ENCODE data around the gene KANK2.
"Not testable (repeated sequence)": the region's sequence is repeated elsewhere in the genome, so short reads cannot be mapped to it uniquely, and the experiment has no call there.

The KANK2 gene

GRCh38 chr19:11196406-11197287 lies 698 bp downstream of the KANK2 start:
- DNase-seq (ENCODE audit: low read depth, low spot score) = no peak

DNA sequence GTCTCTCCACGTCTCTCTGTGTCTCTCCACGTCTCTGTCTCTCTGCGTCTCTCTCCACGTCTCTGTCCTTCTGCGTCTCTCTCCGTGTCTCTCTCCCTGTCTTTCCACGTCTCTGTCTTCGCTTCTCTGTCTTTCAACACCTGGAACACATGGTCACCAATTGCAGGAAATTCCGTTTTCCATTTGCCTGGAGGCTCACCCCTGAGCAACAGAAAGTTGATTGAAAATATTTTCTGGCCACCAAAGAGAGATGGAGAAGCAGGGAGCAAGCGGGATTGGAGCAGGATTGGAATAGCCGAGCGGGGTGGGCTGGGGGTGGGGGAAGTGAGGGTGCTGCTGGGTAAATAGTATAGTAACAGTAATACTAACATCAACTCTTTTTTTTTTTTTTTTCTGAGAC lies 1.7 kb downstream of the KANK2 start:
- no peak for DNase-seq (ENCODE audit: low read depth, low spot score)

- DNase-seq (ENCODE audit: low read depth, low spot score) = no peak
Observed at GRCh38 chr19:11194656-11195558, 2.4 kb downstream of the KANK2 start.

DNA sequence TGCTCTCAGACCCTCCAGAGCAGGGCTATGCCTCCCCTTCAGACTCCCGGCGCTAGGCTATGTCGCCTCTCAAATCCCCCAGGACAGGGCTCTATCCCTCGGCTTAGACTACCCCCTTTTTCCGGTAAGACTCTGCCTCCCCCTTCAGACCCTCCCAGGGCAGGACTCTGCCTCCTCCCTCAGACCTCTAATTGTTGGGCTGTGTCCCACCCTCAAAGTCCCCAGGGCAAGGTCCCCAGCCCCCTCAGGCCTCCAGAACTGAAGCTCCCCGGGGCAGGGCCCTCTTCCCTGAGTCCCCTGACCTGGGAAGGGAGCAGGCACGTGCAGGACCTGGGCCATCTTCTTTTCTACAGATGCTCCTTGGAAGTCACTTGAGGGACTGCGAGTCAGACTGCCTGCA lies 3.2 kb downstream of the KANK2 start:
- DNase-seq (ENCODE audit: low read depth, low spot score) = no peak

DNA sequence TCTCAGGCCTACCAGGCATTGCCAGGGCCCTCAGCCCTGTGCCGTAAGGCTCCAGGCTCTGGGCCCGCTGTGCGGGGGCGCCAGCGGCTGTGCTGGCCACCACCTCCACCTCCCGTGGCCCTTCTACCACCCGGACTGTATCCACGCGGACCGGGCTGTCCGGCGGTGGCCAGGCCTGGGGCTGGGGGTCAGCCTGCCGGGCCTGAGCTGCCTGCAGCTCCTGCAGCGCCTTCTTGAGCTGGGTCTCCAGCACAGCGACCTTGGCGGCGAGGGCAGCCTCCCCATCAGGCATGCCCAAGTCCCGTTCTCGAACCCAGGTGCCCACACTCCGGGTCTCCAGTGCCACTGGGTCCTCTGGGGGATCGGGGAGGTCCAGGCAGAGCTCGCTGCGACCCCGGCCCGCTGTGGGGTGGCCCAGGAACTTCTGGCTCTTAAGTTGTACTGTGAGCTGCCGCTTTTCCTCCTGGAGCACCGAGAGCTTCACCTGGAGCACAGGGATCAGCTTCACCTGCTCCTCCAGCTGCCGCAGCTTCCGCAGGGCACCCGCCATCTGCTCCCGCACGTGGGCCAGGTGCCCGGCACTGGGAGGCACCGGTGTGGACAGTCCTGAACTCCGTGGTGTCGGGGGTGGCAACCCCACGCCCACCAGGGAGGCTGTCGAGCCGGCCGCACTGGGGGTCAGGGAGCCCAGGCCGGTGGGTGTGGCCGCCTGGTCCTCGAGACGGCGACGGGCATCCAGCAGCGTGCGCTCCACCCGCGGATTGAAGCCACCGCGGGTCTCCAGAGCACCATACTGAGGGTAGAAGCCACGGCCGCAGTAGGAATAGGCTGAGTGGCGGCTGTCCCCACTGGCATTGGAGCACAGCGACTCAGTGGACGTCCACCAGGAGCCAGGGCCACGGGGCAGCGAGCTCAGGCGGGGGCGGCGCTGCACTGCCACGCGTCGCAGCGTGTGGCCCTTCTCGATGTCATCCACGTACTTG lies 4.1 kb downstream of the KANK2 start:
- DNase-seq (ENCODE audit: low read depth, low spot score) = no peak

DNA sequence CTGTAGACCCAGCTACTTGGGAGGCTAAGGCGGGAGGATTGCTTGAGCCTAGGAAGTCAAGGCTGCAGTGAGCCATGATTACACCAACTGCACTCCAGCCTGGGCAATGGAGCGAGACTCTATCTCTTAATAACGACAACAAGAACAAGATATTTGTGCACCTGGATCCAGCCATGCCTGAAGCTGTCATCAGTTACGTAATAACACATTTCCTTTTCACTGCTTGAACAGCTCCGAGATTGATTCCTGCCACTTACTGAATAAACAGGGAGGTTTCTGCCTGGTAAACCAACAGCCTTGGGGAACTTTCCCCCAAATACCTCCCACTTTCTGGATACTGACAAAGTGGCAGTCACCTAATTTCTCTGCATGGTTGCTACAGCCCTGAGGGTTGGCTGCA lies 5.4 kb downstream of the KANK2 start:
- no peak for DNase-seq (ENCODE audit: low read depth, low spot score)

DNA sequence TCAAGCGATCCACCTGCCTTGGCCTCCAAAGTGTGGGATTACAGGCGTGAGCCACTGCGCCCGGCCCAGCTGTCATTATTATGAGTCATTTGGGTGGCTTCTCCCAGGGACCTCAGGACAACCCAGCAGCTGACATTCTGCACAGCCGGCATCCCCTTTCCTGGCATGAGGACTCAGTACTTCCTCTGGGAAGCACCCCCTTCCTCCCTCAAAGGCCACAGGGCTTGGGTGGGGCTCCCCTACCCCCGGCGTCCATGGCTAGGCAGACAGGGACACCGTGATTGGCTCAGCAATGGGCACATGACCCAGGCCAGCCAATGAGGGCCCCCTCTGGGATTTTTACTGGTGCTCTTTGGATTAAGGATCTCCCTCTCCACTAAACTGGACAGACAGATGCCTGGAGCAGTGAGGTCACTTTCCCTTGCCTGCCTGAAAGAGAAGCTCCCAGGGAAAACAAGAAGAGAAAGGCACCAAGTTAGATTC lies 6.0 kb downstream of the KANK2 start:
- no peak for DNase-seq (ENCODE audit: low read depth, low spot score)

DNA sequence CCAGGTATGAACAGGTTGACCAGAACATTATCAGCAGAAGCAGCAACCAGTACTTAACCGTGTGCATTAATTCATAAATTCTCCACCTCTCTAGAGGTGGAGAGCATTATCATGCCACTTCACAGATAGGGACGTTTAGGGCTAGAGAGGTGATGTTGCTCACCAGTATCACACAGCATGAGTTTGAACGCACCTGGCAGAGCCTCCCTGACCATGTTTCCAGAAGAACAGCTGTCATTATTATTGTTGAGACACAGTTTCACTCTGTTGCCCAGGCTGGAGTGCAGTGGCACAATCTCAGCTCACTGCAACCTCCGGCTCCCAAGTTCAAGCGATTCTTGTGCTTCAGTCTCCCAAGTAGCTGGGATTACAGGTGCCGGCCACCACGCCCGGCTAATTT lies 6.8 kb downstream of the KANK2 start:
- no peak for DNase-seq (ENCODE audit: low read depth, low spot score)

DNA sequence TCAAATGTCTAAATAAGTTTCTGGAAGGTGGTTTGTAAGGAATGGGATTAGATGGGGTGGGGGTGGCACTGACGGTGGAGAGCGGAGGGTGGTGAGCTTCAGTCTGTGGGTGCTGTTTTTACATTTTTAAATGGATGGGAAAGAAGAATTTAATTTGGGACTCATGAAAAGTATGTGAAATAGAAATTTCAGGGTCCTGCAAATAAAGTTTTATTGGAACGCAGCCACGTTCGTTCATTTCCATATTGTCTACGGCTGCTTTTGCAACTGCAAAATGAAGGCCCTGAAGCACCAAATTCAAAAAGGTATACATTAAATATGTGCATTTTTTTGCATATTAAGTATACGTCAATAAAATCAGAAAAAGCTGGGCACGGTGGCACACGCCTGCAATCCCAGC lies 9.9 kb downstream of the KANK2 start:
- no peak for DNase-seq (ENCODE audit: low read depth, low spot score)

DNA sequence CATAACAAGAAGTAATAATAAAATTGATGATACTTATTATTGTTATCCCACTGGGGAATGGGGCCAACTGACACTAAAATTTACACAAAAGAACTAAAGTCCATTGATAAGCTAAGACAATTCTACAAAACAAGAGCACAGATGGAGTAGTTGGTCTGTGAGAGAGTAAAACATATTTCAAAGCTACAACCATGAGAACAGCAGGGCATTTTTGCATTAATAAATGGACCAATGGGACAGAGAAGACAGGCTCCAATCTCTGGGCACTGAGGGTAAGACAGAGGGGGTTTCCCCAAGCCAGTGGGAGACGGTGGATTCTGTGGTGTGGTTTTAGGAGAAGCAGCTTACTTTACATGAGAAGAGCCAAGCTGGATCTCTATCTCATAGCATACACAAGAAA lies 14.4 kb downstream of the KANK2 start:
- no peak for DNase-seq (ENCODE audit: low read depth, low spot score)

GRCh38 chr19:11181488-11181887 lies 15.9 kb downstream of the KANK2 start:
- DNase-seq (ENCODE audit: low read depth, low spot score) = no peak

DNA sequence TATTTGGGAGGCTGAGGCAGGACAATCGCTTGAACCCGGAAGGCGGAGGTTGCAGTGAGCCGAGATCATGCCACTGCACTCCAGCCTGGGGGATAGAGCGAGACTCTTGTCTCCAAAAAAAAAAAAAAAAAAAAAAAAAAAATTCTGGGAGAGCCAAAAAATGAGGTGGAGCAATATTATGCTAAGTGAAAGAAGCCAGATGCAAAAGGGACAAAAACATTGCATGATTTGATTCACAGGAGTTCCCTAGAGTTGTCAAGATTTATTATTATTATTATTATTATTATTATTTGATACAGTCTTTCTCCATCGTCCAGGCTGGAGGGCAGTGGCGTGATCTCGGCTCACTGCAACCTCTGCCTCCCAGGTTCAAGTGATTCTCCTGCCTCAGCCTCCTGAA lies 16.4 kb downstream of the KANK2 start:
- not testable (repeated sequence) for DNase-seq (ENCODE audit: low read depth, low spot score)

GRCh38 chr19:11180346-11180745 lies 17.0 kb downstream of the KANK2 start:
- no peak for DNase-seq (ENCODE audit: low read depth, low spot score)

- DNase-seq (ENCODE audit: low read depth, low spot score) = no peak
Observed at GRCh38 chr19:11179716-11180297, 17.5 kb downstream of the KANK2 start.

- DNase-seq (ENCODE audit: low read depth, low spot score) = not testable (repeated sequence)
Observed at GRCh38 chr19:11179145-11179465, 18.2 kb downstream of the KANK2 start.

DNA sequence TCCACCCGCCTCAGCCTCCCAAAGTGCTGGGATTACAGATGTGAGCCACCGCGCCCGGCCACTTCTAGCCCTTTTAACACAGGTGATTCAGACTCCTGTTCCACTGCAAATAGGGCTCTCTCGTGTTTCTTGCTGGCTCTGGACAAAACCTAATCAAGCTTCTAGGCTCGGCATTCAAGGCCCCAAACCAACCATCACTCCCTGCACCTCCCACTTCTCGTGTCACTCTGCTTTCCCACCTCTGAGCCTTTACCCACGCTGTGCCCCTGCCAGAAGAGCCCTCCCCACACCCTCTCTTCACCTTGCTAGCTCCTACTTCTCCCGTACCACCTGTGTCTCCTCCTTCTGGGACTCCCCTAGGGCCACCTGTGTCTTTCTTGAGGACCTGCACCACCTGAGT lies 19.8 kb downstream of the KANK2 start:
- DNase-seq (ENCODE audit: low read depth, low spot score) = no peak

- no peak for DNase-seq (ENCODE audit: low read depth, low spot score)
Observed at GRCh38 chr19:11176466-11177193, 20.7 kb downstream of the KANK2 start.

DNA sequence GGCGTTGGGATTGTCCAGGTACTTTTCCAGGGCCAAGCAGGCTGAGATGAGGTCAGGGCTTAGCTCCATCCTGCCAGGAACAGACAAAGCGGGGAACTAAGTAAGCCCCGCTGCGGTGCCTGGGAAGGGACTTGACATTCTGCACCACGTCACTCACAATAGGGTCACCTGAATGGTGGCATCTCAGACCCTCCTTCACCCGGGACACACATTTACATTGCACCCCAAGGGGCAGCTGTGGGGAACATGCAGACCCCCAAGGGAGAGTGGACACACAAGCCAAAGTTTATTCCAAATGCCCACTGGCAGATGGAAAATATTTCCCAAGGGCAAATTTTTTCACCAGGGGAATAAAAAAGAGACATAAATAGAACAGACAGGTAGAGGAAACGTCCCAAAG lies 21.4 kb downstream of the KANK2 start:
- no peak for DNase-seq (ENCODE audit: low read depth, low spot score)

GRCh38 chr19:11174336-11174735 lies 23.0 kb downstream of the KANK2 start:
- DNase-seq (ENCODE audit: low read depth, low spot score) = no peak

GRCh38 chr19:11173516-11174155 lies 23.7 kb downstream of the KANK2 start:
- no peak for DNase-seq (ENCODE audit: low read depth, low spot score)

Measured in activated naive CD8-positive, alpha-beta T cell treated with anti-CD3 and anti-CD28 coated beads, Interleukin-2, amount 50 U/mL, for 16 hours (primary cell).